A549 (cell line): ENCODE results near the gene LSP1.

Experiments
- MAX ChIP-seq: IDR thresholded peaks from 2 replicates; pipeline ENCODE4 v1.6.1; 2012
- NFE2L2 ChIP-seq: fragments of 150-350 bp; conservative IDR thresholded peaks from 2 replicates; pipeline ENCODE4 v1.6.1; 2014; ENCODE audit warnings: low read length
- PHF8 ChIP-seq: fragments of 200-600 bp; sonication (generic); IDR thresholded peaks from 2 replicates; pipeline ENCODE4 v1.6.1; 2016; ENCODE audit warnings: low read depth, mild to moderate bottlenecking, antibody characterized with exemption, moderate library complexity, borderline replicate concordance
- RAD21 ChIP-seq, 2 experiments: fragments of >200 bp in 1 of 2; sonication (Bioruptor Twin) in 1 of 2; formaldehyde crosslinking in 1 of 2; IDR thresholded peaks in 1 of 2; conservative IDR thresholded peaks in 1 of 2; 2 replicates in 1 of 2; 3 replicates in 1 of 2; pipeline ENCODE4 v1.6.1; 2012 to 2018; ENCODE audit warnings: inconsistent platforms in 1 of 2
- RNF2 ChIP-seq: fragments of 200-600 bp; sonication (generic); IDR thresholded peaks from 2 replicates; pipeline ENCODE4 v1.6.1; 2016; ENCODE audit warnings: low read depth, mild to moderate bottlenecking, antibody characterized with exemption, moderate library complexity, borderline replicate concordance
- USF2 ChIP-seq: fragments of 450-650 bp; IDR thresholded peaks from 2 replicates; pipeline ENCODE4 v1.6.1; 2014; ENCODE audit warnings: antibody characterized with exemption
- TF ChIP-seq, protein P1 (sequence below): fragments of >200 bp; sonication (Bioruptor Twin); formaldehyde crosslinking; IDR thresholded peaks from 3 replicates; pipeline ENCODE4 v1.5.1; 2016
- TF ChIP-seq, protein P2 (sequence below): fragments of 150-350 bp; IDR thresholded peaks from 2 replicates; pipeline ENCODE4 v1.6.1; 2014; ENCODE audit warnings: low read depth, mild to moderate bottlenecking, low read length

GRCh38 chr11:1819074-1819473 is 33.8 kb upstream of the LSP1 start:
- TF ChIP-seq, protein P1, sequence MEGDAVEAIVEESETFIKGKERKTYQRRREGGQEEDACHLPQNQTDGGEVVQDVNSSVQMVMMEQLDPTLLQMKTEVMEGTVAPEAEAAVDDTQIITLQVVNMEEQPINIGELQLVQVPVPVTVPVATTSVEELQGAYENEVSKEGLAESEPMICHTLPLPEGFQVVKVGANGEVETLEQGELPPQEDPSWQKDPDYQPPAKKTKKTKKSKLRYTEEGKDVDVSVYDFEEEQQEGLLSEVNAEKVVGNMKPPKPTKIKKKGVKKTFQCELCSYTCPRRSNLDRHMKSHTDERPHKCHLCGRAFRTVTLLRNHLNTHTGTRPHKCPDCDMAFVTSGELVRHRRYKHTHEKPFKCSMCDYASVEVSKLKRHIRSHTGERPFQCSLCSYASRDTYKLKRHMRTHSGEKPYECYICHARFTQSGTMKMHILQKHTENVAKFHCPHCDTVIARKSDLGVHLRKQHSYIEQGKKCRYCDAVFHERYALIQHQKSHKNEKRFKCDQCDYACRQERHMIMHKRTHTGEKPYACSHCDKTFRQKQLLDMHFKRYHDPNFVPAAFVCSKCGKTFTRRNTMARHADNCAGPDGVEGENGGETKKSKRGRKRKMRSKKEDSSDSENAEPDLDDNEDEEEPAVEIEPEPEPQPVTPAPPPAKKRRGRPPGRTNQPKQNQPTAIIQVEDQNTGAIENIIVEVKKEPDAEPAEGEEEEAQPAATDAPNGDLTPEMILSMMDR = no peak
- no peak for TF ChIP-seq RNF2
- TF ChIP-seq RAD21 (conservative IDR thresholded peaks at IDR 0.05 in 1 of 2, IDR thresholded peaks at IDR 0.05 in 1 of 2) = no peak
- TF ChIP-seq, protein P2, sequence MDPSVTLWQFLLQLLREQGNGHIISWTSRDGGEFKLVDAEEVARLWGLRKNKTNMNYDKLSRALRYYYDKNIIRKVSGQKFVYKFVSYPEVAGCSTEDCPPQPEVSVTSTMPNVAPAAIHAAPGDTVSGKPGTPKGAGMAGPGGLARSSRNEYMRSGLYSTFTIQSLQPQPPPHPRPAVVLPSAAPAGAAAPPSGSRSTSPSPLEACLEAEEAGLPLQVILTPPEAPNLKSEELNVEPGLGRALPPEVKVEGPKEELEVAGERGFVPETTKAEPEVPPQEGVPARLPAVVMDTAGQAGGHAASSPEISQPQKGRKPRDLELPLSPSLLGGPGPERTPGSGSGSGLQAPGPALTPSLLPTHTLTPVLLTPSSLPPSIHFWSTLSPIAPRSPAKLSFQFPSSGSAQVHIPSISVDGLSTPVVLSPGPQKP = no peak
- no peak for TF ChIP-seq NFE2L2
- no peak for TF ChIP-seq USF2
- TF ChIP-seq PHF8 = no peak
- no peak for TF ChIP-seq MAX
